ENCODE data around the gene PDGFRB. TPM values are rescaled to one million over a fixed set of nuclear protein-coding genes. Genes with fewer than 3 reads are reported as not detected.
A peak's percentile ranks its signal among the peaks of the same experiment; 100 is the strongest.

The PDGFRB gene
- polyA plus RNA-seq, 3 donors: 0.04 to 0.99 (median 0.20) TPM

DNA sequence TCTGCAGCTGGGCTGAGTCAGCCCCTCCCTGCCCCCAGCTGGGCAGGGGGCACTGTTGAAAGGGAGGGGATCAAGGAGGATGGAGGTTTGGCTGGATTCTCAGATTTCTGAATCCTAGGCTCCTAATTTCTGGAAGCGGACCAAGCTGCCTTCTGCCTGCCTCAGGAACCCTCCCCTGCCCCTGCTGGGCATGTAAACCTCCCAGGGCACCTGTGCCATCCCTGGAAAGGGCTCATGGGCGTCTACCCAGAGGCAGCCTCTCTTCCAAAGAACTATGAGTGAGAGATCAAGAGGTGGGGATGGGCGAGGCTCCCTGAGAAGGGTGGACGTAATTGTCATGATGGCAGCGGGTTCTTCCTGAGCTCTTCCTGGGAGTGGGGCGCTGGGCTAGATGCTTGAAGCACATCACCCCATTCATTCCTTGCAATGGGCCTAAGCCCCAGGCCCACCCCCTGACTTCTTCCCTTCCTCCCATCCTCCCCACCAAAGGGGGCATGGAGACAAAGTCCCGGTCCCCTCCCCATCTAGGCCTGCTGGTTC lies 90.9 kb downstream of the PDGFRB start:
- peaks cover 99% of the 10 kb centered on the region for H4K20me1 ChIP-seq (ENCODE audit: insufficient read depth, low read length)
- no peak for DNase-seq
- peaks cover 98 to 99% of the 10 kb centered on the region in 2 donors for H3K36me3 ChIP-seq (replicated peaks in 1 of 2; ENCODE audit: control insufficient read depth in 1 of 2, insufficient read depth in 2 of 2, low read length in 2 of 2)
- peak overlapping the region; percentile 52 to 80 for H3K27ac ChIP-seq (ENCODE audit: low read depth in 1 of 2, low read length in 2 of 2)
- no peaks in the 10 kb centered on the region for H3K27me3 ChIP-seq (ENCODE audit: control insufficient read depth in 2 of 2, insufficient read depth in 2 of 2, low read length in 2 of 2)
- Mint-ChIP-seq H3K36me3 (peaks cover 73 to 80% of the 10 kb centered on the region in 2 donors), H3K4me1 (peaks cover 77% of the 10 kb centered on the region), H3K9me3 (peaks cover 0 to 3% (median 0%) of the 10 kb centered on the region in 7 donors), H3K27ac (peak overlapping the region; percentile 74 to 94 (median 81)), H3K4me3 (no peak overlapping the region), H3K27me3 (ENCODE audit: low read depth in 3 of 3) (peaks cover 0 to 2% (median 0%) of the 10 kb centered on the region in 3 donors)
- no CpG with 5 or more reads among the region's 7 CpGs for WGBS (ENCODE audit: insufficient coverage)
- H3K4me3 ChIP-seq (replicated peaks in 1 of 3; ENCODE audit: low read depth in 2 of 3, low read length in 3 of 3): no peak overlapping the region
- H2AFZ ChIP-seq (ENCODE audit: insufficient read depth, low read depth, low read length, poor library complexity, severe bottlenecking): no peak overlapping the region
- no peaks in the 10 kb centered on the region for H3K9me3 ChIP-seq (replicated peaks in 1 of 2; ENCODE audit: control insufficient read depth in 1 of 2, insufficient read depth in 1 of 2, low read length in 2 of 2)
- intact Hi-C loops (cut with micrococcal nuclease): loop anchor here in 1 of 2 donors (10.0 kb wide), 1 partner anchor 700 kb away; no protein-coding TSS in a partner anchor
- H3K79me2 ChIP-seq (ENCODE audit: insufficient read depth, low read length): peaks cover 58% of the 10 kb centered on the region
- H3K4me1 ChIP-seq (ENCODE audit: control insufficient read depth in 1 of 2, insufficient read depth in 2 of 2, low read length in 2 of 2): peaks cover 81 to 83% of the 10 kb centered on the region in 2 donors
- no peak for TF ChIP-seq CTCF (IDR thresholded peaks at IDR 0.05)
- peak overlapping the region; percentile 10 for H3K9ac ChIP-seq (ENCODE audit: insufficient read depth, low read length, poor library complexity, severe bottlenecking)
- H3K4me2 ChIP-seq (replicated peaks; ENCODE audit: extremely low read depth, low read length, poor library complexity, severe bottlenecking): no peak overlapping the region

Small RNAs within 50 kb of the gene (small RNA-seq; reads per million reads assigned to genes)
- not detected for gene RF00019 (ENCODE audit: insufficient read length, low read depth)

Other genes starting within 250 kb of the PDGFRB start
- gene PDE6A, start 211.1 kb downstream of the PDGFRB start, polyA plus RNA-seq: under 1 TPM in 1 of 3 donors, not detected in 2; 0.01 TPM
- 1 to 10 TPM; 1.9 to 3.6 (median 3.1) TPM for gene SLC26A2, start 195.1 kb downstream of the PDGFRB start, polyA plus RNA-seq
- 1 to 10 TPM in 2 of 3 donors, under 1 TPM in 1; 0.88 to 2.5 (median 1.8) TPM for gene TIGD6, start 155.2 kb downstream of the PDGFRB start, polyA plus RNA-seq
- gene HMGXB3, start 155.1 kb downstream of the PDGFRB start, polyA plus RNA-seq: 10 to 100 TPM in 1 of 3 donors, 1 to 10 TPM in 2; 3.1 to 22.9 (median 6.2) TPM
- 100 to 1,000 TPM; 180 to 332 (median 242) TPM for gene CSF1R, start 69.3 kb downstream of the PDGFRB start, polyA plus RNA-seq
- not detected for gene CDX1, start 10.9 kb upstream of the PDGFRB start, polyA plus RNA-seq
- gene SLC6A7, start 34.2 kb upstream of the PDGFRB start, polyA plus RNA-seq: under 1 TPM in 1 of 3 donors, not detected in 2; 0.07 TPM
- not detected for gene CAMK2A, start 133.9 kb upstream of the PDGFRB start, polyA plus RNA-seq
- not detected for gene ARSI, start 147.1 kb upstream of the PDGFRB start, polyA plus RNA-seq
- 10 to 100 TPM in 1 of 3 donors, 1 to 10 TPM in 2; 1.4 to 18.0 (median 2.3) TPM for gene TCOF1, start 201.9 kb upstream of the PDGFRB start, polyA plus RNA-seq